IgD-negative memory B cell (primary cell): ENCODE measurements around the gene C19orf73. TPM values are rescaled to one million over a fixed set of nuclear protein-coding genes. Genes with fewer than 3 reads are reported as not detected.

Source experiments
- H3K27ac Mint-ChIP-seq, 3 donors: one replicate each; pipeline ENCODE4 v1.8.0; 2020 to 2022; ENCODE audit warnings: mild to moderate bottlenecking in 3 of 3, mixed read lengths in 3 of 3, moderate library complexity in 1 of 3
- H3K27me3 Mint-ChIP-seq: one replicate; pipeline ENCODE4 v1.8.0; 2021; ENCODE audit warnings: mixed read lengths
- H3K36me3 Mint-ChIP-seq: one replicate; pipeline ENCODE4 v1.8.0; 2020; ENCODE audit warnings: mild to moderate bottlenecking, mixed read lengths
- H3K4me1 Mint-ChIP-seq, 3 donors: one replicate each; pipeline ENCODE4 v1.8.0; 2020 to 2022; ENCODE audit warnings: mixed read lengths in 3 of 3, mild to moderate bottlenecking in 1 of 3
- H3K4me3 Mint-ChIP-seq, 4 donors: one replicate each; pipeline ENCODE4 v1.8.0; 2020 to 2022; ENCODE audit warnings: mild to moderate bottlenecking in 4 of 4, mixed read lengths in 4 of 4, moderate library complexity in 3 of 4
- H3K9me3 Mint-ChIP-seq, 3 donors: one replicate each; pipeline ENCODE4 v1.8.0; 2020 to 2021; ENCODE audit warnings: mixed read lengths in 3 of 3, mild to moderate bottlenecking in 1 of 3
- polyA plus RNA-seq: library from polyadenylated mRNA; unstranded; fragments of 300-500 nt; fragmentation: Illumina TruSeq; gene quantifications from one replicate; pipeline ENCODE4 v1.2.3, GENCODE V29; 2021

Gene C19orf73
- polyA plus RNA-seq, 1 donor from 2014 or later, result 2.6 TPM

- Mint-ChIP-seq H3K36me3 (no peaks in the 10 kb centered on the region), H3K9me3 (no peaks in the 10 kb centered on the region), H3K4me1 (peaks cover 13 to 18% (median 16%) of the 10 kb centered on the region in 3 donors), H3K4me3 (peak overlapping the region; percentile 73 to 88 (median 82)), H3K27me3 (peaks cover 7% of the 10 kb centered on the region), H3K27ac (peak overlapping the region in 1 of 3 donors; percentile 37)
These were observed 1.4 kb upstream of the C19orf73 start for GRCh38 chr19:49120325-49120683.

DNA sequence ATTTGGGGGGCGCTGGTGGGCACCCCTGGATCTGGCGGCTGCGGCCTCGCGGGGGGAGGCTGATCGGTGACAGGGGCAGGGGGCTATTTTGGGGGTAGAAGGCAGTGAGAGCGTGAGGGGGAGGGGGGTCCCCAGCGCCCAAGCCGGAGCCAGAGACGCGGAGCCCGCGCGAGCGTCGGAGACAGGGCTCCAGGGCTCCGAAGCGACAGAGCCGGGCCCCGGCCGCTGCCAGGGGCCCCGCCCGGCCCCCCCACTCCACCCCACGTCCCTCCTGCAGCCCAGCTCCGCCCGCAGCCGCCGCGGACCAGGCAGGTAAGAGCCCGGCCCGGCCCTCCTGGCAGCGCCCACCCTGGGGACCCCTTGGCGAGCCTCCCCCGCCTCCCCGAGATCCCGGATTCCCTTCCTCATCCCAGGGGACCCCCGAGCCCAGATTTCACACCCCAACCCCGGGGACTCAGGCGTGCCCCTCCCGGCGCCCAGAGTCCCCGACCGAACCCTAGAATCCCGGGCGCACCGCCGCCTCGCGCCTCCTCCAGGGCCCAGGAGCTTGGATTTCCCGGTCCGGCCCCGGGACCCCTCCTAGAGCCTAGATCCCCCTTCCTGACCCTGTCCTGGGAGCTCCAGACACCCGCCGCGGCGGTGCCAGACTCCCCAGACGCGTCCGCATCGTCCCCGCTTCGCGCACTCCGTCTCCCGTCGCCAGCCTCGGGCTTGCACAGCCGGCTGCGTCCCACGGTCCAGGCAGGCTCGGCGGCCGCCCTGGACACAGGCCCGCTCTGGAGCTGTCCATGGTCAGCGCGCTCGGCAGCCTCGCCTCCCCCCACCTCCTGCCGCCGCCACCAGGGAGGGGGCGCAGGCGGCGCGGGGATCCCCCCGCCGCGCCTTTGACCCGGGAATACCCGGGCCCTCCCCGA is 725 bp upstream of the C19orf73 start, which contains the start of gene PPFIA3:
Gene PPFIA3 (plus strand): TSS at position 134 of the 914 bp plus-strand sequence. CDS start 8,330 bp downstream, outside the sequence.
- Mint-ChIP-seq H3K27ac (peak within 1 kb of the TSS; percentile 86 to 98 (median 92)), H3K4me1 (peaks cover 15 to 21% (median 20%) of the 10 kb centered on the region in 3 donors), H3K27me3 (peaks cover 7% of the 10 kb centered on the region), H3K4me3 (peak within 1 kb of the TSS; percentile 79 to 95 (median 88)), H3K36me3 (no peaks in the 10 kb centered on the region), H3K9me3 (no peaks in the 10 kb centered on the region)

- peak overlapping the region; percentile 78 to 95 (median 88) for H3K4me3 Mint-ChIP-seq
- peaks cover 7% of the 10 kb centered on the region for H3K27me3 Mint-ChIP-seq
- H3K27ac Mint-ChIP-seq, result peak overlapping the region; percentile 86 to 98 (median 92)
- no peaks in the 10 kb centered on the region for H3K9me3 Mint-ChIP-seq
- no peaks in the 10 kb centered on the region for H3K36me3 Mint-ChIP-seq
- H3K4me1 Mint-ChIP-seq, result peaks cover 23 to 27% (median 24%) of the 10 kb centered on the region in 3 donors
These were observed 1.0 kb downstream of the C19orf73 start for GRCh38 chr19:49117677-49118564.

- Mint-ChIP-seq H3K9me3 (no peaks in the 10 kb centered on the region), H3K4me3 (peak overlapping the region; percentile 2 to 78 (median 40)), H3K36me3 (no peaks in the 10 kb centered on the region), H3K27me3 (peaks cover 7% of the 10 kb centered on the region), H3K4me1 (peaks cover 23 to 27% (median 24%) of the 10 kb centered on the region in 3 donors), H3K27ac (peak overlapping the region in 2 of 3 donors; percentile 43 to 47)
These were observed 2.4 kb downstream of the C19orf73 start for GRCh38 chr19:49116544-49116943.

DNA sequence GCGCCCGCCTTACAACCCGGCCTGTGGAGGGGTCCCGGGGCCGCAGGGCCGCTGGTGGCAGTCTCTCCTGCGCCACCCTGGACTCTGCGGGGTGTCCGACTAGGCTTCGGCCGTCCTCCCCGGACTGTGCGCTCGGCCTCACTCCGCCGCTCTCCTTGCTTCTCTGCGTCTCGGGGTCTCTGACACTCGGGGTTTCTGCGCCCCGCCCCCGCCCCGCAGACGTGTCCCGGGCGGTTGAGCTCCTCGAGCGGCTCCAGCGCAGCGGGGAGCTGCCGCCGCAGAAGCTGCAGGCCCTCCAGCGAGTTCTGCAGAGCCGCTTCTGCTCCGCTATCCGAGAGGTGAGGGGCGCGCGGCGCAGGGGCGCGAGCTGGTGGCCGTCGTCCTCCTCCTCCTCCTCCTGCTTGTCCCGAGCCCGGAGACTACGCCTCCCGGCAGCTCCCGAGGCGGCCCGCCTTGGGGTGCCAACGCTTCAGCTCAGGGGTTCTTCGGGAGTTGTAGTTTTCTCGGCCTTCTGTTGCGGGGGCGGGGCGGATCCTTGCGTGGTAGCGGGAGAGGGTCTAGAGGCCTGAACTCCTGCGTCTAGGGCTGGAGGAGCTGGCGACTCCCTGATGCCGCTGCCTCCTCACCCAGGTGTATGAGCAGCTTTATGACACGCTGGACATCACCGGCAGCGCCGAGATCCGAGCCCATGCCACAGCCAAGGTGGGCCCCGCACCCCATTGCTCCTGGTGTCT is 4.1 kb downstream of the C19orf73 start:
- H3K4me3 Mint-ChIP-seq, result peak overlapping the region; percentile 78 to 91 (median 82)
- H3K27ac Mint-ChIP-seq, result peak overlapping the region in 1 of 3 donors; percentile 43
- no peaks in the 10 kb centered on the region for H3K36me3 Mint-ChIP-seq
- peaks cover 16 to 24% (median 21%) of the 10 kb centered on the region in 3 donors for H3K4me1 Mint-ChIP-seq
- H3K9me3 Mint-ChIP-seq, result no peaks in the 10 kb centered on the region
- H3K27me3 Mint-ChIP-seq, result no peaks in the 10 kb centered on the region

DNA sequence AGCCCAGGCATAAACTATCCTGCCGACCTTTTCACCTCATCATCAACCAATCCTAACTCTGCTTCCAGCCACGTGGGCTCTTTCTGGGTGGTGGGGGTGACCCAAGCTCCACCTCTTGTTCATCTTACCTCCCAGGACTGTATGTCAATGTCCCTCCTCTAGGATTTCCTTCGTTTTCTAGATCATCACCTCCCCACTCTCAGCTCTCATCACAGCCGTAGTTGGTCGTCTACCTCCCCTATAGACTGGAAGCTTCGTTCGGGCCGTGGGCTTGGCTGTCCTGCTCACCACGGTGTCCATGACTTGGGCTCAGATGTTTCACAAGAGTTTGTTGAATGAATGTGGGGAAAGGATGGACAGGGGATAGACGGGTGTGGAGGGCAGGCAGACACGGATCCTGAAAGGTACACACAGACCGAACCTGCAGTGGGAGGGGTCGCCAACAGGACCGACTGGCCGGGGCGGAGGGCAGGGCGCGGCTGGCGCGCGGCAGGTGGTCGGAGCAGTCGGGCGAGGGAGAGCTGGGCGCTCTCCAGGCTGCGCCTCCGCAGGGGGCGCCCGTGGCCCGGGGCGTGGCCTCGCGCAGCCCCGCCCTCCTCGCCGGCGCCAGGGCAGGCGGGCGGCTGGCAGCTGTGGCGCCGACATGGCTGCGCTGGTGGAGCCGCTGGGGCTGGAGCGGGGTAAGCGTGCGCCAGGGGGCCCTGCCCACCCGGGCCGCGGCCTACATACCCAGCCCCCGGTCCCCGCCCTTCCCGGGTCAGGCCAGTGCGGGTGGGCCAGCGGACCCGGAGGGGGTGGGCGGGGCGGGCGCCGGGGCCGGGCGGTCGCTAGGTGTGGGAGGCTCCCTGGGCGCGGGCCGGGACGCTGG is 4.9 kb downstream of the C19orf73 start, which contains the start of gene LIN7B:
Gene LIN7B (plus strand): TSS at position 609 of the 868 bp plus-strand sequence. CDS start 35 bp downstream, at position 644.
- Mint-ChIP-seq H3K36me3 (peaks cover under 1% of the 10 kb centered on the region), H3K27ac (peak within 1 kb of the TSS; percentile 14 to 73 (median 43)), H3K27me3 (no peaks in the 10 kb centered on the region), H3K9me3 (no peaks in the 10 kb centered on the region), H3K4me3 (peak within 1 kb of the TSS; percentile 78 to 91 (median 85)), H3K4me1 (peaks cover 16 to 24% (median 21%) of the 10 kb centered on the region in 3 donors)

GRCh38 chr19:49111218-49111998 is 7.5 kb downstream of the C19orf73 start:
- Mint-ChIP-seq H3K27me3 (no peaks in the 10 kb centered on the region), H3K27ac (no peak overlapping the region), H3K36me3 (peaks cover 7% of the 10 kb centered on the region), H3K4me1 (peaks cover 9 to 13% (median 11%) of the 10 kb centered on the region in 3 donors), H3K9me3 (no peaks in the 10 kb centered on the region), H3K4me3 (peak overlapping the region in 2 of 4 donors; percentile 4 to 68)

- Mint-ChIP-seq H3K4me1 (peaks cover 9 to 13% (median 11%) of the 10 kb centered on the region in 3 donors), H3K9me3 (no peaks in the 10 kb centered on the region), H3K27ac (no peak overlapping the region)
These were observed 8.4 kb downstream of the C19orf73 start for GRCh38 chr19:49110567-49110966.

GRCh38 chr19:49109569-49110233 is 9.2 kb downstream of the C19orf73 start:
- H3K9me3 Mint-ChIP-seq, result no peaks in the 10 kb centered on the region
- no peak overlapping the region for H3K27ac Mint-ChIP-seq
- H3K27me3 Mint-ChIP-seq, result no peaks in the 10 kb centered on the region
- peaks cover 4 to 10% (median 9%) of the 10 kb centered on the region in 3 donors for H3K4me1 Mint-ChIP-seq
- peak overlapping the region in 1 of 4 donors; percentile 33 for H3K4me3 Mint-ChIP-seq
- H3K36me3 Mint-ChIP-seq, result peaks cover 9% of the 10 kb centered on the region

More at GRCh38 chr19:49110567-49110966, 8.4 kb downstream of the C19orf73 start:
- Mint-ChIP-seq H3K4me3 (peak overlapping the region in 1 of 4 donors; percentile 68), H3K36me3 (peaks cover 7% of the 10 kb centered on the region), H3K27me3 (no peaks in the 10 kb centered on the region)

DNA sequence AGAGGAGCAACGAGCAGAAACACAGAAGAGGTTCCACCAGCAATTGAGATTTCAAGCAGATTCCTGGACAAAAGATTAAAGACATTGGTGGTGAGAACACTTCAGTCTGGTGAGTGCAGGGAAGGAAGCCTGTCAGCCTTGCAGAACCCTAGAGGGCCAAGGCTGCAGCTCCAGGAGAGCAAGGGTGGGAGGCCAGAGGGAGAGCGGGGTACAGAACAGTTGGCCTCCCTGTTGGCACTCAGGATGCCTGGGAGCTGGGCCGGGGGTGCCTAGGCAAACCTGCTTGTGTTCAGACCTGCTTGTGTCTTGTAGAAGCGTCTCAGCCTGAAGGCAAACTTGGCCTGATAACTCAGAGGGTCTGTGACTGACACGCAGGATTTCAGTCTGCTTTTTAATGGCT is 9.9 kb downstream of the C19orf73 start:
- Mint-ChIP-seq H3K9me3 (no peaks in the 10 kb centered on the region), H3K4me3 (peak overlapping the region in 1 of 4 donors; percentile 33), H3K27me3 (no peaks in the 10 kb centered on the region), H3K36me3 (peaks cover 9% of the 10 kb centered on the region), H3K27ac (no peak overlapping the region), H3K4me1 (peaks cover 4 to 10% (median 9%) of the 10 kb centered on the region in 3 donors)

DNA sequence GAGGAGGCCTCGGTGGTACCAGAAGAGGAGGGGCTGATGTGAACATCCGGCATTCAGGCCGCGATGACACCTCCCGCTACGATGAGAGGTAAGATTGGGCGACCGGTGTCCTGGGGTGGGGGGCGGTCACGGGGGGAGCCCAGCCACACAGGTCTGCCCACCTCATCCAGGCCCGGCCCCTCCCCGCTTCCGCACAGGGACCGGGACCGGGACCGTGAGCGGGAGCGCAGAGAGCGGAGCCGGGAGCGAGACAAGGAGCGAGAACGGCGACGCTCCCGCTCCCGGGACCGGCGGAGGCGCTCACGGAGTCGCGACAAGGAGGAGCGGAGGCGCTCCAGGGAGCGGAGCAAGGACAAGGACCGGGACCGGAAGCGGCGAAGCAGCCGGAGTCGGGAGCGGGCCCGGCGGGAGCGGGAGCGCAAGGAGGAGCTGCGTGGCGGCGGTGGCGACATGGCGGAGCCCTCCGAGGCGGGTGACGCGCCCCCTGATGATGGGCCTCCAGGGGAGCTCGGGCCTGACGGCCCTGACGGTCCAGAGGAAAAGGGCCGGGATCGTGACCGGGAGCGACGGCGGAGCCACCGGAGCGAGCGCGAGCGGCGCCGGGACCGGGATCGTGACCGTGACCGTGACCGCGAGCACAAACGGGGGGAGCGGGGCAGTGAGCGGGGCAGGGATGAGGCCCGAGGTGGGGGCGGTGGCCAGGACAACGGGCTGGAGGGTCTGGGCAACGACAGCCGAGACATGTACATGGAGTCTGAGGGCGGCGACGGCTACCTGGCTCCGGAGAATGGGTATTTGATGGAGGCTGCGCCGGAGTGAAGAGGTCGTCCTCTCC is 11.1 kb downstream of the C19orf73 start:
- no peak overlapping the region for H3K4me3 Mint-ChIP-seq
- H3K4me1 Mint-ChIP-seq, result peaks cover 0 to 3% (median 2%) of the 10 kb centered on the region in 3 donors
- H3K27me3 Mint-ChIP-seq, result no peaks in the 10 kb centered on the region
- H3K9me3 Mint-ChIP-seq, result no peaks in the 10 kb centered on the region
- H3K36me3 Mint-ChIP-seq, result peaks cover 9% of the 10 kb centered on the region
- H3K27ac Mint-ChIP-seq, result peak overlapping the region in 1 of 3 donors; percentile 76
